Panc1 (cell line): ENCODE data around the gene ABCF2.

ENCODE experiments used
- CTCF ChIP-seq: fragments of 450-650 bp; IDR thresholded peaks from 2 replicates; pipeline ENCODE4 v1.5.1; 2017; ENCODE audit warnings: mild to moderate bottlenecking
- REST ChIP-seq, 2 experiments: IDR thresholded peaks; 2 replicates each; pipeline ENCODE4 v1.6.1; 2011 to 2012; ENCODE audit warnings: low read depth in 2 of 2, control low read depth in 1 of 2, low read length in 1 of 2, mild to moderate bottlenecking in 1 of 2, moderate library complexity in 1 of 2; ENCODE audit not compliant: insufficient read depth in 1 of 2
- SIN3A ChIP-seq: IDR thresholded peaks from 2 replicates; pipeline ENCODE4 v1.6.1; 2012; ENCODE audit warnings: low read depth, mild to moderate bottlenecking, low read length, moderate library complexity, borderline replicate concordance; ENCODE audit not compliant: insufficient read depth
- TCF7L2 ChIP-seq: IDR thresholded peaks from 2 replicates; pipeline ENCODE4 v1.6.1; 2011; ENCODE audit warnings: mild to moderate bottlenecking, low read depth, low read length, inconsistent platforms

GRCh38 chr7:151167197-151167961, 59.6 kb downstream of the ABCF2 start, which contains the start of gene GBX1:
- TF ChIP-seq CTCF (no peak; the same call in 1 of the 2 replicates), TCF7L2 (no peak), SIN3A (no peak), REST (IDR thresholded peaks at IDR 0.05; ENCODE audit: insufficient read depth in 1 of 2, low read depth in 2 of 2, low read length in 1 of 2) (no peak)
